NCI-H345 treated with DMSO at 0.1 percent for 48 hours (cell line): Measurements from ENCODE around the gene GPBP1.
"Not testable (repeated sequence)": the region's sequence is repeated elsewhere in the genome, so short reads cannot be mapped to it uniquely, and the experiment has no call there.

ENCODE experiments used
- DNase-seq: peaks from one replicate; lab custom pipeline; 2025; ENCODE audit not compliant: unreplicated experiment; lab: John Stamatoyannopoulos, UW

The GPBP1 gene

GRCh38 chr5:57176350-57176857, 2.5 kb downstream of the GPBP1 start:
- no peak for DNase-seq

GRCh38 chr5:57177479-57178156, 3.8 kb downstream of the GPBP1 start:
- no peak for DNase-seq

GRCh38 chr5:57178238-57178637, 4.4 kb downstream of the GPBP1 start:
- DNase-seq: not testable (repeated sequence)

GRCh38 chr5:57179262-57180200, 5.7 kb downstream of the GPBP1 start:
- DNase-seq: no peak

- no peak for DNase-seq
Measured at GRCh38 chr5:57181154-57181553, 7.3 kb downstream of the GPBP1 start.

GRCh38 chr5:57184322-57184721, 10.5 kb downstream of the GPBP1 start:
- DNase-seq: no peak

- DNase-seq: no peak
Measured at GRCh38 chr5:57185313-57185712, 11.5 kb downstream of the GPBP1 start.

GRCh38 chr5:57186194-57186593, 12.3 kb downstream of the GPBP1 start:
- no peak for DNase-seq

- DNase-seq: not testable (repeated sequence)
Measured at GRCh38 chr5:57187977-57188376, 14.1 kb downstream of the GPBP1 start.

GRCh38 chr5:57189515-57189914, 15.7 kb downstream of the GPBP1 start:
- no peak for DNase-seq

GRCh38 chr5:57190593-57190992, 16.7 kb downstream of the GPBP1 start:
- no peak for DNase-seq

- no peak for DNase-seq
Measured at GRCh38 chr5:57191163-57191562, 17.3 kb downstream of the GPBP1 start.

GRCh38 chr5:57191986-57192385, 18.1 kb downstream of the GPBP1 start:
- no peak for DNase-seq

- DNase-seq: not testable (repeated sequence)
Measured at GRCh38 chr5:57192832-57193231, 19.0 kb downstream of the GPBP1 start.

GRCh38 chr5:57193757-57194413, 20.0 kb downstream of the GPBP1 start:
- no peak for DNase-seq

- no peak for DNase-seq
Measured at GRCh38 chr5:57194653-57195052, 20.8 kb downstream of the GPBP1 start.

- no peak for DNase-seq
Measured at GRCh38 chr5:57195060-57195459, 21.2 kb downstream of the GPBP1 start.

- no peak for DNase-seq
Measured at GRCh38 chr5:57199866-57200265, 26.0 kb downstream of the GPBP1 start.

- no peak for DNase-seq
Measured at GRCh38 chr5:57202811-57203210, 29.0 kb downstream of the GPBP1 start.

GRCh38 chr5:57207007-57207653, 33.3 kb downstream of the GPBP1 start:
- no peak for DNase-seq

GRCh38 chr5:57207681-57208080, 33.8 kb downstream of the GPBP1 start:
- no peak for DNase-seq
